Measurements from ENCODE around the gene KIAA2012.

GRCh38 chr2:202024871-202025270 lies 48.2 kb upstream of the KIAA2012 start:
- no peak for TF ChIP-seq CTCF (IDR thresholded peaks at IDR 0.05; ENCODE audit: insufficient read depth, low read length)
- TF ChIP-seq POLR2AphosphoS5 (IDR thresholded peaks at IDR 0.05; ENCODE audit: low read depth): no peak

Measured in HL-60 (cell line).